ENCODE results near the gene CMIP. TPM values are rescaled to one million over a fixed set of nuclear protein-coding genes. Genes with fewer than 3 reads are reported as not detected.

Gene CMIP
- total RNA-seq, 1 donor from 2014 or later, result 163 TPM

GRCh38 chr16:81714583-81714982 is 270.0 kb downstream of the CMIP start:
- H3K4me1 Mint-ChIP-seq (ENCODE audit: low read depth, unreplicated experiment), result peaks cover 13% of the 10 kb centered on the region
- H3K27ac Mint-ChIP-seq (ENCODE audit: unreplicated experiment), result no peak overlapping the region
- peaks cover 8% of the 10 kb centered on the region for H3K9me3 Mint-ChIP-seq (ENCODE audit: unreplicated experiment)
- H3K27me3 Mint-ChIP-seq (ENCODE audit: unreplicated experiment), result no peaks in the 10 kb centered on the region
- no peak for TF ChIP-seq CTCF (IDR thresholded peaks at IDR 0.05; ENCODE audit: partially characterized antibody, unreplicated experiment)
- no peak overlapping the region for H3K4me3 Mint-ChIP-seq (ENCODE audit: unreplicated experiment)
- no peaks in the 10 kb centered on the region for H3K36me3 Mint-ChIP-seq (ENCODE audit: unreplicated experiment)
- DNase-seq, result no peak

- no peaks in the 10 kb centered on the region for H3K27me3 Mint-ChIP-seq (ENCODE audit: unreplicated experiment)
- peaks cover 11% of the 10 kb centered on the region for H3K4me1 Mint-ChIP-seq (ENCODE audit: low read depth, unreplicated experiment)
- no peak for DNase-seq
Observed at GRCh38 chr16:81715358-81716196, 271.0 kb downstream of the CMIP start.

GRCh38 chr16:81716478-81717225 is 272.0 kb downstream of the CMIP start:
- Mint-ChIP-seq H3K27me3 (ENCODE audit: unreplicated experiment) (peaks cover 3% of the 10 kb centered on the region), H3K27ac (ENCODE audit: unreplicated experiment) (no peak overlapping the region), H3K36me3 (ENCODE audit: unreplicated experiment) (no peaks in the 10 kb centered on the region), H3K9me3 (ENCODE audit: unreplicated experiment) (peaks cover 4% of the 10 kb centered on the region), H3K4me1 (ENCODE audit: low read depth, unreplicated experiment) (peaks cover 3% of the 10 kb centered on the region), H3K4me3 (ENCODE audit: unreplicated experiment) (no peak overlapping the region)
- no peak for DNase-seq
- TF ChIP-seq CTCF (IDR thresholded peaks at IDR 0.05; ENCODE audit: partially characterized antibody, unreplicated experiment), result no peak

More at GRCh38 chr16:81715358-81716196, 271.0 kb downstream of the CMIP start:
- Mint-ChIP-seq H3K36me3 (ENCODE audit: unreplicated experiment) (no peaks in the 10 kb centered on the region), H3K27ac (ENCODE audit: unreplicated experiment) (no peak overlapping the region), H3K9me3 (ENCODE audit: unreplicated experiment) (peaks cover 6% of the 10 kb centered on the region), H3K4me3 (ENCODE audit: unreplicated experiment) (no peak overlapping the region)
- TF ChIP-seq CTCF (IDR thresholded peaks at IDR 0.05; ENCODE audit: partially characterized antibody, unreplicated experiment), result no peak

GRCh38 chr16:81717662-81718189 is 273.1 kb downstream of the CMIP start:
- peaks cover 3% of the 10 kb centered on the region for H3K27me3 Mint-ChIP-seq (ENCODE audit: unreplicated experiment)
- no peak overlapping the region for H3K27ac Mint-ChIP-seq (ENCODE audit: unreplicated experiment)
- no peak overlapping the region for H3K4me3 Mint-ChIP-seq (ENCODE audit: unreplicated experiment)
- no peak for DNase-seq
- no peak for TF ChIP-seq CTCF (IDR thresholded peaks at IDR 0.05; ENCODE audit: partially characterized antibody, unreplicated experiment)
- no peaks in the 10 kb centered on the region for H3K36me3 Mint-ChIP-seq (ENCODE audit: unreplicated experiment)
- H3K9me3 Mint-ChIP-seq (ENCODE audit: unreplicated experiment), result peaks cover 3% of the 10 kb centered on the region
- no peaks in the 10 kb centered on the region for H3K4me1 Mint-ChIP-seq (ENCODE audit: low read depth, unreplicated experiment)

Data from glutamatergic neuron (in vitro differentiated cells).